Suppressor macrophage treated with lipopolysaccharide for 4 hours (primary cell): ENCODE measurements around the gene HOXC9.
A peak's percentile ranks its signal among the peaks of the same experiment; 100 is the strongest.

Experiments
- DNase-seq: peaks from one replicate; pipeline ENCODE4 v3.0.0-alpha.2; 2020

The HOXC9 gene

GRCh38 chr12:54016478-54016964 lies 16.6 kb downstream of the HOXC9 start:
- DNase-seq, result no peak

- no peak for DNase-seq
Measured at GRCh38 chr12:54017027-54017788, 17.2 kb downstream of the HOXC9 start.

DNA sequence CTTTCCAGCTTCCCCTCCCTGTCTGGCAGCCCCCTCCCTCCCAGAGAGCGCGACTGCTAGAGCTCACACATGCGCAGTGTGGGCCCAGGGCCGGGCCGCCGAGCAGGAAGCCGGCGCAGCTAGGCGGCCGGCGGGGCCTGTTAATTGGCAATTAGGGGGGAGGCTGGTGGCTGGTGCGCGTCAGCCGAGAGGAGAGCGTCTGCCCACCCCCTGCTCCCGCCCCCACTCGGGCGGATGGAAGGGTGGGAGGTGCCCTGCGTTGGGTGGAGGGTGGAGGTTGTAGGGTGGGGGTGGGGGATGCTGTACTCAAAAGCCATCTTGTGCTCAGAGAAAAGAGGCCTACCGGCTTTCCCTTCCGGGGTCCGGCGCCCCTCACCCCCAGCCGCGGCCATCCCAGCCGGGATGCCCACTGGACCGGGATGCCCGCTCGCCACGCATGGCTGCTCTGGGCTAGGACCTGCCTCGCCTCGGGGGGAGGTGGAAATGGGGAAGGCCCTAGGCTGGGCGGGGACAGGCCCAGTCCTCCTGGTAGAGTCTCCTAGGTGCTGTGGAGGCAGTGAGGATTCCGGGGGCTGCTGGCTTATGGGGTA lies 18.0 kb downstream of the HOXC9 start:
- DNase-seq, result peak; percentile 35

- no peak for DNase-seq
Measured at GRCh38 chr12:54018468-54018984, 18.6 kb downstream of the HOXC9 start.

- no peak for DNase-seq
Measured at GRCh38 chr12:54019091-54019811, 19.3 kb downstream of the HOXC9 start.

DNA sequence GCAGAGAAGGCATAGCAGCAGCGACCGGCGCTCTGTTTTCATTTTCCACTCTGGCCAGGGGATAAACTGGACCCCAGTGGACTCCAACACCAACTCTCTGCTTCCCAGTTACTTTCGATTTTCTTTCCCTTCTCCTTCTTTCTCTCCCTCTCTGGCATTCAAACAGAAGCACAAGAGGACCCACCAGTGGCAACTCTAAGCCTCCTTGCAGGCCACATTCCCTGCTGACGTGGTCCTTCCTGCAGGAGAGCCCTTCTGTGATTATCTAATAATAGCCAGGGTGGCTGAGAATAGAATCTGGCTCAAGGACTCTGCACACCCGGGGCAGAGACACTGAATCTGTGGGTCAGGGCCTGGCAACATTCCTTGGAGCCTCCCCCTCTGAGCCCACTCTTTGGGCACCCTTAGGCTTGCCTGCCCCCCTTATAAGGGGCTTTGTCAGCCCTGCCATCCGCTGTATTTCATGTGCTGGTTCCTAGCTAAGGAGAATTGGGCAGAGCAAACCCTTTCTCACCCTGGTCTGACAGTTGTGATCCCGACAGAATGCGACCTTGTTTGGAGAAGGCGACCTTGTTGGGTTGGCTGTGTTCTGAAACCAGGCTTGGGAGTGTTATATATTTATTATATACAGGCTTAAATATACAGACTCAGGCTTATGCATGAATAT lies 20.1 kb downstream of the HOXC9 start:
- DNase-seq, result no peak

DNA sequence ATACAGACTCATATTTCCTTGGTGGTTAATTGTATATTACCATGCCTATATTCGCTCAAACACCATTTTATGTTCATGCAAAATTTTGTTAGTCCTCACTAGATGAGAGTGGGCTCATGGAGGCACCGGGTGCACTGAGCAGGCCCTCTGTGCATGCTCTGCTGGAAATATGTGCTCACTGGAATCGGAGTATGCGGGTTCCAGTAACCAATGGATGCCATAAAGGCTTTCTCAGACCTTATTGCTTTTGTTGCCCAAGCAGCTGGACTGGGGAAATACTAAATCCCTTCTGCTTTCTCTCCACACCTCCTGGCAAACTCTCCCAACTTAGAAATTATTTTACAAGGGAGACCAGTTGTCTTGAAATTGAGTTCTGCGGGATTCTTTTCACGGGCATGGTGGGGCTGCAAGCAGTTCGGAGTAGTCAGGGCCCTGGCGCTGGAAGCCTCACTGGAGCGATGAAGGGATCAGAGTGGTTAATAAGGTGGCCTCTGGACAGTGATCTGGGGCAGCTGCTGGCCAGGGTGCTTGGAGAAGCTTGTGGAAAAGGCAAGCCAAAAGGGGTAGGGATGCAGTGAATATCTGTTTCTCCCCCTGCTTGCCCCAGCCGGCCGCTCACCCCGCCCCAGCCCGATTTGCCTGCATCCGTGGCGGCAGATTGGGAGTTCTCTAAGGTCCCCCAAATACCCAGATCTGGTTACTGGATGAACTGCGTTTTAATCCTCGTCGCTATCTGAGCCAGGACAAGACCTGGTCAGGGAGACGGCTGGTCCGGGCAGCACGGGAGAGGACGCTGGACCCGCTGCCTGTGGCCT lies 20.8 kb downstream of the HOXC9 start:
- DNase-seq, result no peak

DNA sequence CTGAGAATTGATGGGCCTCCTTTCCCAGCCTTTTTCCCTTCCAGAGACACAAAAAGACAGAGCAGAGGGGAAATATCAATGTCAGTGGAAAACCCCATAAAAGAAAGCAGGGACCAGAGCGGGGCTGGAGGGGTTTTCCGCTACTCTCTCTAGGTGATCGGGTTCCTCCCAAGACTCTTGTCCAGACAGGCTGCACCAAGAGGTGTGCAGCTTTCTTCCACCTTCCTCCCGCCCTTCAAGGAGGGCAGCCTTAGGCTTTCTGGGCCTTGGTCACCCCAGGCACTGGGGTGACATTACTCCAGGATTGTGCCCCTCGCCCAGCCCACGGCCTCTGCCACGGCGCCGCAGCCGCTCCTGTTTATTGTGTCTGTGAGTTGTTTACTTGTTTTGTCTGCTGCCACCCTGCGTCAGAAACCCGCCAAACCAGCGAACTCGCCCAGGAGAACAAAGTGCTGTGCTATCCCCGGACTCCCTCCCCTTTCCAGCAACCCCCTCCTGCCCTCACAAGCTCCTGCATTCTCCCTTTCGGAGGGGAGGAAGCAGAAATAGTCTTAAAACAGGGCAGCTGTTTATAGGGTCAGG lies 21.6 kb downstream of the HOXC9 start:
- no peak for DNase-seq

GRCh38 chr12:54022960-54023884 lies 23.3 kb downstream of the HOXC9 start:
- DNase-seq, result no peak

DNA sequence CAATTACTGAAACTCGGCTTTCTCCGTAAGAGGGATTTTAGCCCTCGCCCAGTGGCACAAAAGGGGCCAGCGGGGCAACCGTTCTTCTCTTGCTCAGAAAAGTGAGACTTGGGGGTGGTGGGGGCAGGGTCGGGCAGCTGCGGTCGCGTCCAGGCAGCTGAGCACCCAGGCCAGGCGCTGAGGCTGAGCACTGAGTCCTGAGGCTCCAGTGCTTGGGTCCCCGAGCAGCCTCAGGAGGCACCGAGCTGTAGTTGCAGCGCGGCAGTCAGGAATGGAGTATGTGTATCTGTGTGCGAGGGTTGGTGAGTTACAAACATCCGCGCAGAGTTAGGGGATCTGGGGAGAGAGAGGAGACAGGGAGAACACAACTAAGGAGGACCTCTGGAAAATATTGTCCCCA lies 24.2 kb downstream of the HOXC9 start:
- DNase-seq, result no peak

DNA sequence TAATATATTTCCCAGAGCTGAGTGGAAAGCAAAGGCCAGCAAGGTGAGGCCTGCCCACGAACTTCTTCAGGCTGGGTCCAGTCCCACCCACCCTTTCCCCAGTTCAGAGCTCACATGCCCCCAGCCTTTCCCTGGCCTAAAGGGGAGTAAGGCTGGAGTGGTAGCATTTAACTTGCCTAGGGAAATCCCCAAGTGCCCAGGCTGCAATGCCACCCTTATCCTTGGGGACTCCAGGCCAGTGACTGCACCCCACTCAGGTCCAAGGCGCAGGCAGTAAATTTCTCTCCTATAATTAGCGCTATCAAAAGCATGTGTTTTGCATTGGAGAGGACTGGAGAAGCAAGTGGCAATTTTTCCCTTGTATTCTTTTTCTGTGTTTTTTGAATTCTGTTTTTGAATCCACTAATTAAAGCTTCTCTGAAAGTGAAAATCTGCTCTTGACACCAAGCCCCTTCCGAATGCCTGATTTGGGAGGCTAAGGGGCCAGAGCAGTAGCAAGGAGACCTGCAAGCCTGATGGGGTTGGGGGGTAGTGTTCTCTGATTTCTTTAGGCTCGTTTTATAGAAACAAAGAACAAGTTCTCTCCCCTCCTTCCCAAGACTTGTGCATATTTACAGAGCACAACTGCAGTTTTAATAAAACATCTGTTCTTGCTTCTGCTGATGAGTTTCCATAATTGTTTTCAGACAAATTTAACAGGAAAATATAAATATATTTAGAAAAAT lies 24.8 kb downstream of the HOXC9 start:
- no peak for DNase-seq

DNA sequence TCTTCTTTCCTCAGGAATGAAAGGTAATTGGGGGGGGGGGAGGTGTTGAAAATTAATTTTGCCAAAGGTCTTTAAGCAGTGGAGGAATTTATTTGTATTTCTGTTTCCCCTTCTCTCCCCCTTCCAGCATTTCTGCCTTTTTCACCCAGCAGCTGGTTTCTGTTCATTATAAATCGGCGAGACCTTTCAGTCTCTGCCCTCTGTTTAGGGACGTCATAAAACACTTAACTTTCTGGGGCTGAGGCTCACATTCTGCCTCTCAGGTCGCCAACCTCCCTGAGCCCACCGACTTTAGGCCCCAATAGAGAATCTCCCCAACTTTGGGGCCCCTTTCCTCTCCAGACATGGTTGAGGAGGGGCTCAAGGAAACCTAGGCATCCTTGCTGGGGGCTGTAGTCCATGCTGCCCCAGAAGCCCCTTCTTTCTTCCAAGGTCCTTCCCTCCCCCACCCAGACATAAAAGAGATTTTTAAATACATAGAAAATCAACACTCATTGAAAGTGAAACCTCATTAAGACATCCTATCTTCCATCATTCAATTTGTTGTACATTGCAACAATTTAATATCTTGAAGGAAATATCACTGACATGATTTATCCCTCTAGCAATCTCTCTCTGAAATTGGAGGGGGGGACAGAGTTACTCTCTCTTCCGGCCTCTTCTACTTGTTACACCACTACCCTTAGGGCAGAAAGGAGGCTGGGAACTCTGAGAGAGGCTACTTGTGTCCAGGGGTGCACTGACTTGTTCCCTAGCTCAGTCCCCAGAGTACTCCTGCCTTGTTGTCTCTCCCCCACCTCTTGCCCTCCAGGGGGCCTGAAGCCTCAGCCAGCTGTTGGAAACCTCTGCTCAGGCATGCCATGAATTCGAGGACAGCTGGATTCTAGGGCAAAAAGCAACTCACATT lies 25.8 kb downstream of the HOXC9 start:
- DNase-seq, result no peak

- no peak for DNase-seq
Measured at GRCh38 chr12:54026640-54027441, 26.9 kb downstream of the HOXC9 start.

DNA sequence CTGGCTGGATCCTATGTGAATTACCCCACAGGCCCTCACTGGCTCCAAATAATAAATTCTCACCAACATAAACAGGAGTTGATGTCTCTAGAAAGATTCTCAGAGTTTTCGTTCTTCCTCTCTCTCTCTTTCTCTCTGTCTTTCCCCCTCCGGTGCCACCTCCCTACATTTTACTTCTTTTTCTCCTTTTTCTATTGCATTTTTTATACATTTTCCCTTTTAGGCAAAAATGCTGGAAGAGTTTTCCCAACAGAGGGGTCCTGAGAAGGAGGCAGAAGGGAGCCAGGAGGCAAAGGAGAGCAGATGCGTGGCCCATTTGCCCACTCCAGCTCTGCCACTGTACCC lies 27.5 kb downstream of the HOXC9 start:
- DNase-seq, result no peak

GRCh38 chr12:54028314-54029201 lies 28.6 kb downstream of the HOXC9 start, which contains the start of gene HOXC6:
TSS of gene HOXC6 (plus strand) at chr12:54028440. CDS start at chr12:54028522, 82 bp downstream.
- no peak for DNase-seq

DNA sequence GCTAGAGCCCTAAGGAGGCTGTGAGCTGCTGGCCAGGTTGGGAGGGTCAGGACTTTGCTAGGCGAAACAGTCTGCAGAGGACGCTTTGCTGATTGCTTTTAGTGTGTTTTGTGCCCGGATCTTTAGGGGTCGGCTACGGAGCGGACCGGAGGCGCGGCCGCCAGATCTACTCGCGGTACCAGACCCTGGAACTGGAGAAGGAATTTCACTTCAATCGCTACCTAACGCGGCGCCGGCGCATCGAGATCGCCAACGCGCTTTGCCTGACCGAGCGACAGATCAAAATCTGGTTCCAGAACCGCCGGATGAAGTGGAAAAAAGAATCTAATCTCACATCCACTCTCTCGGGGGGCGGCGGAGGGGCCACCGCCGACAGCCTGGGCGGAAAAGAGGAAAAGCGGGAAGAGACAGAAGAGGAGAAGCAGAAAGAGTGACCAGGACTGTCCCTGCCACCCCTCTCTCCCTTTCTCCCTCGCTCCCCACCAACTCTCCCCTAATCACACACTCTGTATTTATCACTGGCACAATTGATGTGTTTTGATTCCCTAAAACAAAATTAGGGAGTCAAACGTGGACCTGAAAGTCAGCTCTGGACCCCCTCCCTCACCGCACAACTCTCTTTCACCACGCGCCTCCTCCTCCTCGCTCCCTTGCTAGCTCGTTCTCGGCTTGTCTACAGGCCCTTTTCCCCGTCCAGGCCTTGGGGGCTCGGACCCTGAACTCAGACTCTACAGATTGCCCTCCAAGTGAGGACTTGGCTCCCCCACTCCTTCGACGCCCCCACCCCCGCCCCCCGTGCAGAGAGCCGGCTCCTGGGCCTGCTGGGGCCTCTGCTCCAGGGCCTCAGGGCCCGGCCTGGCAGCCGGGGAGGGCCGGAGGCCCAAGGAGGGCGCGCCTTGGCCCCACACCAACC lies 29.8 kb downstream of the HOXC9 start:
- no peak for DNase-seq
